ENCODE data around the gene BPIFA3.

The BPIFA3 gene

GRCh38 chr20:33229843-33230242 lies 12.7 kb downstream of the BPIFA3 start:
- no peak for DNase-seq

DNA sequence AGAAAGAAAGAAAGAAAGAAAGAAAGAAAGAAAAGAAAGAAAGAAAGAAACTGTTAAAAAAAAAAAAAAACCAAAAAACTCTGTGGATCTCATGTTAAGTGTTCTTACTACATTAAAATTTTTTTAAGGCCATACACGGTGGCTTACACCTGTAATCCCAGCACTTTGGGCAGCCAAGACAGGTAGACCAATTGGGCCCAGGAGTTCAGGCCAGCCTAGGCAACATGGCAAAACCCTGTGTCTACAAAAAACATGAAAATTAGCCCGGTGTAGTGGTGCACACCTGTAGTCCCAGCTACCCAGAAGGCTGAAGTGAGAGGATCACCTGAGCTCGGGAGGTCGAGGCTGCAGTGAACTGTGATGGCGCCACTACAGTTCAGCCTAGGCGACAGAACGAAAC lies 14.1 kb downstream of the BPIFA3 start:
- DNase-seq: no peak

DNA sequence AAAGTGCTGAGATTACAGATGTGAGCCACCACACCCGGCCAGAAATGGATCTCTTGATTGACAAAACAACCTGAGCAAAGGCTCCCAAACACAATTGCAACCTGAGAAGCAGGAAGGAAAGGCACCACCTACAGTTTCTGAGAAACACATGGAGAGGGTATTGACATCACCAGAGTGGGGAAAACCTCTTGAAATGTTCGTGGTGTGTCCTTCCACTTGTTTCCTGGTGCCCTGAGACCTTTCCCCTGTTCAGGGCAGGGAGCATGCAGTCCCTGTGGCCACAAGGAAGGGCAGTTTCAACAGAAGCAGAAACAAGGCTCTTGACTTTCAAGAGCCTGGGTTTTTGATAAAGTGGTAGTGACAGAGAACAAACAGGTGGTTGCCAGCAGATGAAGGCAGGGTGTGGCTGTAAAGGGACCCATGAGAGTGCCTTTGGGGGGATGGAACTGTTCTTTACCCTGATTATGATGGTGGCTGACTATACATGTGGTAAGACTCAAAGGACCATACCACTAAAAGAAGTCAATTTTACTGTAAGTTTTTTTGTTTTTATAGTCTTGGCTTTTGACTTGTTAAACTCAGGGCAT lies 15.4 kb downstream of the BPIFA3 start:
- DNase-seq: peak; percentile 99

DNA sequence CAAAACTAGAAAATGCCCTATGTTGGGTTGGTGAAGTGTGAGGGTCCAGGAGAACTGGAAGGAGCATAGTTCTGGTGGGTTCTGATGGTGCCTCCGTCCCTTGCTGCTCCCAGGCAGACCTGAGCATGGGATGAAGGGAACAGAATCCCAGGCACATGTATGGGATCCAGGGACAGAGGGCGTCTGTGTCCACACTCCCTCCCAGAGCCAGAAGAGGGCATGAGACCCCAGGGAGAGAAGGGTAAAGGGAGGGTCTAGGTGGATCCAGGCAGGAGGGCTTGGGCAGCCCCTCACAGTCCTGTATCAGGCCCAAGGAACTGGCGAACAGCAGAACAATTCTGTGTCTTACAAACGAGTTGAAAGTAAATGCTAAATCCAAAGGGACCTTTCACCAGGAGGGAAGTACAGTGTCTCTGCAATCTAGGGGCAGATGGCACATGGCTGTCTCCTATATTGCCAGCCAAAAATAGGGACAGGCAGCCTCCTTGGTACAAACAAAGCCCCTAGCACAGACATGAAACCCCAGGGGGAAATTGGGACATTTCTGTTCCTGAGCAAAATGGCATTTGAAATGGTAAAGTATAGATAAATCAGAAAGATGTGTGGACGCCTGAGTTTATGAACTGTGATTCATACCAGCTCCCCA lies 16.1 kb downstream of the BPIFA3 start:
- DNase-seq: peak; percentile 13

DNA sequence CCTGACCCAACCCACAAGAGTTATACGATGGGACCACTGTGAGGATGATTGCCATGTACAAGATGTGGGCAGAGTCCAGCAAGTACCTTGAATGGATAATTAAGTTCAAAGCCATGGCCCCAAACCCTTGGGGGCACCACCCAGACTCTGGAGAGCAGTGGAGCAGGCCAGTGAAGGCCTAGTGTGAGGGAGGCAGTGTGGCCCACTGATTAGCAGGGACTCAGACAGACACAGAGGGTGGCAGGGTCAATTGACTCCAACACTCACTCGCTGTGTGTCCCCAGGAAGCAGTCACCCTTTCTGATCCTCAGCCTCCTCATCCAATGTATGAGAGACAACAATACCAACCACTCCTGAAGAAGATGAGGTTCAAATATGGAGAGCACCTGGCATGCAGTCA lies 16.9 kb downstream of the BPIFA3 start:
- DNase-seq: no peak

DNA sequence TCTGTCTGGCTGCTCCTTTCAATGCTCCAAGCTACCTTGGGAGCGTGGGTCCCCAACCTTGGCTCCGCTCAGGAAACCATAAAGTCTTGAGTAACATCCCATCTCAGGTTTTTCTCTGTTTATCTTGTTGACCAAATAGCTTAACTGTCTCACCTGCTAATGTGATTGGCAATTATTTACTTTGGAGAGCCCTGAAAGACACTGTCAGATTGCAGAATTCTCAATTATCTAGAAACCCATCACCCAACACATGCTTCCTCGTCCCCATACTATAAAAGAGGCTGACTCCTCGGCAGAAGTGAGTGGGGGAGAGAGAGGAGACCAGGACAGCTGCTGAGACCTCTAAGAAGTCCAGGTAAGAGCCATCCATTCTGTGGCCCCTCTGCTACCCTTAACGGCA lies 18.5 kb downstream of the BPIFA3 start, which contains the start of gene BPIFA1:
BPIFA1 (plus strand) TSS at position 301 of the 400 bp plus-strand sequence. CDS start 1,716 bp downstream, outside the sequence.
- no peak for DNase-seq

GRCh38 chr20:33236351-33236750 lies 19.2 kb downstream of the BPIFA3 start:
- no peak for DNase-seq

GRCh38 chr20:33237989-33238388 lies 20.8 kb downstream of the BPIFA3 start:
- no peak for DNase-seq

- no peak for DNase-seq
Observed at GRCh38 chr20:33239418-33239817, 22.3 kb downstream of the BPIFA3 start.

DNA sequence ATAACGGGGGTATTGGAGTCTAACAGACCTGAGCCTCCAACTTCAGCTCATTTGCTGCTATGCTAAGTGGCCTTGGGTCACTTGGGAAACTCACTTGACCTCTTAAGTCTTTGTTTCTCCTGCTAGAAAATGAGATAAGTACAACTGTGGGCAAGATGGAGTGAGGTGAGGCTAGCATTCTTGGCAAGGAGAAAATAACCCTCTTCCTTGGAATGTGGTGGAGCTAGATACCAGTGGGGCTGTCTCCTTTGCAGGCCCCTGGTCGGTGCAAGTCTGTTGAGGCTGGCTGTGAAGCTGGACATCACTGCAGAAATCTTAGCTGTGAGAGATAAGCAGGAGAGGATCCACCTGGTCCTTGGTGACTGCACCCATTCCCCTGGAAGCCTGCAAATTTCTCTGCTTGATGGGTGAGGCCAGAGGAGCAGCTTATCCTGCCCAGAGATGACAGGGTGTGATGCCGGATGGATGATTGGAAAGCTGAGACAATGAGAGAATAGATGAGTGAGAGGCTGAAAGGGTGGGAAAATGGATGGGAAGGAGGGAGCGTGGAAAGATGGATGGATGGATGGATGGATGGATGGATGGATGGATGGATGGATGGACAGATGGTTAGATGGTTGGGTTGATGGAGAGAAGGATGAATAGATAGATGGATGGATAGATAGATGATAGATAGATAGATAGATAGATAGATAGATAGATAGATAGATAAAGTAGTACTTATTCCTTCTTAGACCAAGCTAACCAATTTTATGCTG lies 23.0 kb downstream of the BPIFA3 start:
- DNase-seq: no peak

- no peak for DNase-seq
Observed at GRCh38 chr20:33240923-33241322, 23.8 kb downstream of the BPIFA3 start.

DNA sequence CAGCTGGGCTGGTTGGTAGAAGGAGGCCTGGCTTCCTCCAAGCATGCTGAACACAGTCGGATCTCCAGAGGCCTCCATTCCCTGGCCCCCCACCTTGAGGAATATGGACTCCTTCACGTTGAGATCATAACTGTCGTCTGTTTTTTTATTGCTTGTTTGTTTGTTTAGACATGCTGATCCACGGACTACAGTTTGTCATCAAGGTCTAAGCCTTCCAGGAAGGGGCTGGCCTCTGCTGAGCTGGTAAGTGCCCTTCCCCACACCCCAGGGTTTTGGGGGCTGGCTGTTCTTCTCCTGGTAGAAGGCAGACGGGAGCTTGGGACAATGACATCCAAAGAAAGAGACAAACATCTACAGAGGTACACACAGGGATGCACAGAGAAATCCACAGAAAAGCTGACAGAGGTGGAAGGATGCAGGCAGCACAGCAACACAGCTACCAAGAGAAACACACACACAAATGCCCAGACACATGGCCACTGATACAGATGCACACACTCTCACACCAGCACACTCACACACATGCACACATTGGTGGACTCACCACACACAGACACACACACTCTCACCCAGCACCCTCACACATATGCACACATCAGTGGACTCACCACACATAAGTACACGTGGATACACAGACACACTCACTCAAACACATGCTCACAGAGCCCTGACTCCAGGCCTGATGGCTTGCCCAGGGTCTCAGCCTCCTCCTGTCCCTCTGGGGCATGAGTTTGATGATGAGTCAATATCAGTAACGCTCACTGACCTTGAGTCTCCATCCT lies 25.4 kb downstream of the BPIFA3 start:
- no peak for DNase-seq

DNA sequence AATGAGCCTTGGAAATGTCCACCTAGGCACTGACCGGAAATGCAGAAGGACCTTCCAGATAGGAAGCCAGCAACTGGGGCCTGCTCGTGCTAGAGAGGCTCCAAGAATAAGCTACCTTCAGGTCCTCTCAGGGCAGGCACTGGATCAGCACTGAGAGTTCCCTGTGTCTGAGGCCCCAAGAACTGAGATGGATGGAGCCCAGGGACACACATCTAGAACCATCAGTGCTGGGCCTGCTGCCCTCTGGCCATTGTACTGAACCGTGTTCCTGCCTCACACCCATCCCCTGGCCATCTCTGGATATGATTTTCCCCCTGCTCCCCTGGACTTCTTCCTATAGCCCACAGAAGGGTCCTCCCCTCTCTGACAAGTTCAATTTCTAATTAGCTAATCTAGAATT lies 28.9 kb downstream of the BPIFA3 start:
- no peak for DNase-seq

DNA sequence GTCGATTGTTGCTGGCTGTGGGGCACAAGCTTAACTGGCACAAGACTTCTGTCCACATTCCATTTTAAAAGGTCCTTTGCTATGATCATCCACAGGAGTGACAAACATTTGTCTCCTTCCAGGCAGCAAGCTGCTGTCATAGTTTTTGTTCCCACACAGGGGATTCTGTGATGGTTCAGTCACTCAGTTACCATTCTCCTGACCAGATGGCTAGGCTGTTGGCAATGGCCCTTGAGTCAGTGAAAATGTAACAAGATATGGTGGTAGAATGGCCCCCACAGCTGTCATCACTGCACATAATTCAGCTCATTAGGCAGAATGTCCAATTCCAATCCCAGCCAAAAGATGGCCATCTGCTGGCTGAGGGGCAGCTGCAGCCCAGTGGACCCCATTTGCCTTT lies 32.3 kb downstream of the BPIFA3 start:
- no peak for DNase-seq

DNA sequence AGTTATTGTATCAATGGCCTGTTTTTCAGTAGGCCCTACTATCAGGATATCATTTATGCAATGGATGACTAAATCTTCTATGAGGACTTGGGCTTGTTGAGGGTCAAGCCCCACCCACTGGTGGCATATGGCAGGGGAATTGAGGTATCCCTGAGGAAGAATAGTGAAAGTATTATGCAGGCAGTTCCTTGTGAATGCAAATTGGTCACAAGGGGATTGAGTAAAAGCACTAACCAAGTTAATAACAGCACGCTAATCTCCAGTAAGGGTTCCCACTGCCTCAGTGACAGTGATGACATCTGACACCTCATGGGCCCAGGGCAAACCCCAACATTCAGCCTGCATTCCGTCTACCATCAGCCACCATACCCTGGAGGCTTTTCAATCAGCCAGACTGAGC lies 33.5 kb downstream of the BPIFA3 start:
- DNase-seq: no peak

- no peak for DNase-seq
Observed at GRCh38 chr20:33251496-33251895, 34.3 kb downstream of the BPIFA3 start.

- no peak for DNase-seq
Observed at GRCh38 chr20:33252460-33252859, 35.3 kb downstream of the BPIFA3 start.

- no peak for DNase-seq
Observed at GRCh38 chr20:33255005-33255404, 37.9 kb downstream of the BPIFA3 start.

GRCh38 chr20:33257237-33257636 lies 40.1 kb downstream of the BPIFA3 start:
- no peak for DNase-seq

DNA sequence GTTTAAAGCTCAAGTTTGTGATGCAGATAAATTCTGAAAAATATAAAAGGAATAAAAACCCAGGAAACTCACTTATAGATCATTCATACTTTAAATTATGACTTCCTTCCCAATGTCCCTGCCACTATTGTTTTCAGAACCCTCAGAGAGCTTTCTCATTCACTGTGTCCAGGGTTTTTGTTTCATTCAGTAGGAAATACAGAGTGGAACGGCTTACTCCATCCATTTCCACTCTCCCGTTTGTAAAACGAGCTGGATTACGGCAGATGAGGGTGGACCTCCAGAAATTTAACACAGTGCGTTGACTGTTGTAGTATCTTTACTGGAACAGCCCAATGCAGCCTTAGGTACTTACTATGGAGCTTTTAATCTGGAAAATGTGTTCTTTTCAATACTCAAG lies 42.2 kb downstream of the BPIFA3 start:
- no peak for DNase-seq

GRCh38 chr20:33261465-33261864 lies 44.3 kb downstream of the BPIFA3 start:
- no peak for DNase-seq

DNA sequence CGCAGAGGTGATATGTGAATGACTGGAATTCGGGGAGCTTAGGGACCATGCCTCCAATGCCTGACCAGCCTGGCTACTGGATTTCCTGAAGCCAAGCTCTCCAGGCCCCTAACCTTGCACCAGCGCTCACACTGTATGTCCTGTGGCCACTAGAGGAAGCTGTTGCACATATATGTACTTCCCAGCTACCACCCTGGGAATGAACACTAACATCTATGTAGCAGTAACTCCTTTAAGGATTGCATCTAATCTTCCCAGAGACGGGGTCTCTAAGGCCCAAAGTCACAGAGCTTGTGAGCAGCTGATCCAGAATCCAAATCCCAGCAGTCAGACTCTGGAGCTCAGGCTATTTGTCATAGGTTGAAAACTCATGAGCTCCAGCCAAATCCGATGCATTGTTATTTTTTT lies 45.5 kb downstream of the BPIFA3 start:
- DNase-seq: peak; percentile 69

- DNase-seq: no peak
Observed at GRCh38 chr20:33263784-33264183, 46.6 kb downstream of the BPIFA3 start.
